A204.1 (cell line): Measurements from ENCODE around the gene ID2.

Source experiments
- FAIRE-seq: peaks from 2 replicates; lab custom pipeline; 2012; peaks lifted over from hg19 to GRCh38; lab: Jason Lieb, UNC

ID2 gene

GRCh38 chr2:8648441-8649213 is 33.2 kb upstream of the ID2 start:
- FAIRE-seq, result no peak

- FAIRE-seq, result no peak
These were observed 32.1 kb upstream of the ID2 start for GRCh38 chr2:8649718-8650117.

GRCh38 chr2:8650256-8650655 is 31.6 kb upstream of the ID2 start:
- no peak for FAIRE-seq

- FAIRE-seq, result no peak
These were observed 29.0 kb upstream of the ID2 start for GRCh38 chr2:8652774-8653426.

GRCh38 chr2:8653485-8653884 is 28.4 kb upstream of the ID2 start:
- FAIRE-seq, result no peak

GRCh38 chr2:8654041-8654440 is 27.8 kb upstream of the ID2 start:
- FAIRE-seq, result no peak

GRCh38 chr2:8654483-8654882 is 27.4 kb upstream of the ID2 start:
- FAIRE-seq, result no peak

- no peak for FAIRE-seq
These were observed 25.7 kb upstream of the ID2 start for GRCh38 chr2:8656160-8656641.

- FAIRE-seq, result no peak
These were observed 25.0 kb upstream of the ID2 start for GRCh38 chr2:8656811-8657210.

GRCh38 chr2:8657423-8658062 is 24.3 kb upstream of the ID2 start:
- no peak for FAIRE-seq

GRCh38 chr2:8658064-8658862 is 23.6 kb upstream of the ID2 start:
- no peak for FAIRE-seq

- no peak for FAIRE-seq
These were observed 22.6 kb upstream of the ID2 start for GRCh38 chr2:8659092-8659734.

GRCh38 chr2:8659735-8660492 is 21.9 kb upstream of the ID2 start:
- FAIRE-seq, result no peak

- no peak for FAIRE-seq
These were observed 20.6 kb upstream of the ID2 start for GRCh38 chr2:8661235-8661634.

GRCh38 chr2:8661736-8662135 is 20.1 kb upstream of the ID2 start:
- FAIRE-seq, result no peak

GRCh38 chr2:8662239-8662879 is 19.5 kb upstream of the ID2 start:
- no peak for FAIRE-seq

GRCh38 chr2:8663997-8664396 is 17.9 kb upstream of the ID2 start:
- FAIRE-seq, result no peak

- FAIRE-seq, result no peak
These were observed 15.3 kb upstream of the ID2 start for GRCh38 chr2:8666581-8666980.

GRCh38 chr2:8667896-8668512 is 13.9 kb upstream of the ID2 start:
- FAIRE-seq, result no peak

- no peak for FAIRE-seq
These were observed 12.6 kb upstream of the ID2 start for GRCh38 chr2:8669157-8669817.
